Stimulated activated CD4-positive, alpha-beta T cell treated with anti-CD3 and anti-CD28 coated beads, Interleukin-2, amount 100 ng/mL, for 24 hours (primary cell): ENCODE data around the gene DHX32.
"Not testable (repeated sequence)": the region's sequence is repeated elsewhere in the genome, so short reads cannot be mapped to it uniquely, and the experiment has no call there.

ENCODE experiments used
- DNase-seq, 2 donors: peaks; one replicate each; pipeline ENCODE4 v3.0.0-alpha.2; 2020

DHX32 gene

GRCh38 chr10:125895130-125896087, 14.3 kb upstream of the DHX32 start:
- peak; percentile 61 for DNase-seq

DNA sequence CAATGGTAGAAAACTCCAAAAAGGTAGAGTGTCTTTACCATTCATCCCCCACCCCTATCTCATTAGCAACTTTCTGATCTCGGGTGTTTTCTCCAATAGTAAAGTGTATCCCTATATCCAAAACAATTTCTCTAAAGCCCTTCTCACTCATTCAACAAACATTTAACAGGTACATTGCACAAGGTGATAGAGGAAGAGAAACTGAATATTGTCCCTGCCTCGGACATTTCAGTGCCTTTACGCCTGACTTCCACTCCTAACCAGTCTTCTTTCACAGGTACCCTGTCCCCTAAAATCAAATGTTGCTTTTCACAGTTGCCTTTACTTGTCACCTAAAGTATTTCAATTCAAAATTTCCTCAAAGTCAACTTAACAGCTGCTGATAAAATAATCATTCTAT, 13.1 kb upstream of the DHX32 start:
- not testable (repeated sequence) for DNase-seq

DNA sequence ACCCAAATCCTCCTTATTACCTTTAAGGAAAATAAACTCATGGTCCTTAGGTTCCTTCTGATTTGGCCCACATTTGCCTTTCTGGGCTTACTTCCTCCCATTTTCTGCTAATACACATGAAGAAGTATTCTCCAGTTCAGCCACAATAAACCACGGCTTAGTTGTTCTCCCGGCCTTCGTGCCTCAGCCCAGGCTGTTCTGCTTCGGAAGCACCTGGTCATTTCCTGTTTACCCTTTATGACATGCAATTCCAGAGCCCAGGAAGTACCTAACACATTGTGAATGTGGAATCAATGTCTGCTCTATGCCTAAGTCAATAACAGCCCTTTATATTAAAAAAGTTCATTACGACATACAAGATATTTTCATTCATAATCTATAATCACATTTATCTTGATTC, 11.3 kb upstream of the DHX32 start:
- not testable (repeated sequence) for DNase-seq

GRCh38 chr10:125889441-125889840, 8.3 kb upstream of the DHX32 start:
- DNase-seq = not testable (repeated sequence)

- no peak for DNase-seq
Measured at GRCh38 chr10:125886914-125887512, 5.9 kb upstream of the DHX32 start.

DNA sequence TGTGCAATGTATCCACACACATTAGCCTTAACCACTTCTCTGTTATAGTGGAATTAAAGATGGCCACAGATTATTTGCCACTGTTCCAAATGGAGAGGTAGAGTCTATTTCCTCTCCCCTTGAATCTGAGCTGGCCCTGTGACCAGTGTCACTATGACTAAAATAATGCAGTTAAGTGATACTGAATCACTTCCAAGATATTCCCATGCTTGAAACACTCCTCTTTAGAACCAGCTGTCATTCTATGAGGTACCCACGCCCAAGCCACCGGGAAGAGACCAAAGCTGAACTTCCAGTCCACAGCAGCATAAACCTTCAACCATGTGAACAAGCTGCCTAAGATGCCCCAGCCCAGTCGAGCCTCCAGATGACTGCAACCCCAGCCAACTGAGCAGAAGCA, 2.1 kb upstream of the DHX32 start:
- no peak for DNase-seq

- no peak for DNase-seq
Measured at GRCh38 chr10:125882596-125882995, 1.5 kb upstream of the DHX32 start.

- no peak for DNase-seq
Measured at GRCh38 chr10:125880719-125881118, 373 bp downstream of the DHX32 start.

DNA sequence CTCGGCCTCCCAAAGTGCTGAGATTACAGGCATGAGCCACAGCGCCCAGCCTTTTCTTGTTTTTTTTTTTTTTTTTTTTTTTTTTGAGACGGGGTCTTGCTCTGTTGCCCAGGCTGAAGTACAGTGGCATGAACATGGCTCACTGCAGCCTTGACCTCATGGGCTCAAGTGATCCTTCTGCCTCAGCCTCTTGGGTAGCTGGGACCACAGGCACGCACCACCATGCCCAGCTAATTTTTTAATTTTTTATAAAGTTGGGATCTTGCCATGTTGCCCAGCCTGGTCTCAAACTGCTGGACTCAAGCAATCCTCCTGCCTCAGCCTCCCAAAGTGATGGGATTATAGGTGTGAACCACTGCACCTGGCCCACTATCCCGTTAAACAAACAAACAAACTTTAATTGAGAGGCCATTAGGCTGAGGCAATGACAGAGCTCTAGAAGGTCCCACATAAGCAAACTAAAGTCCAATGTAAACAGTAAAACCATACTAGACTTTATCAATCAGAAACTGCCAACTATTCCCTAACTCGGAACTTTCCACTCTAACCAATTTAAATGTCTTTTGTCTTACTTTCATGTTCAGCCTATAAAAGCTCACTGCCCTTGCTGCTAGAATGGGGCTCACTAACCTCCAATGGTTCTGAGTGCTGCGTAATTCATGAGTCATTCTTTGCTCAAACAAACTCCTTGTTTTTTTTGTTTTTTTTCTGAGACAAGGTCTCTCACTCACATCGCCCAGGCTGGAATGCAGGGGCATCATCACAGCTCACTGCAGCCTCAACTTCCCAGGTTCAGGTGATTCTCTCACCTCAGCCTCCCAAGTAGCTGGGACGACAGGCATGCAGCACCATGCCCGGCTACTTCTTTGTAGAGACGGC, 1.9 kb downstream of the DHX32 start:
- no peak for DNase-seq

DNA sequence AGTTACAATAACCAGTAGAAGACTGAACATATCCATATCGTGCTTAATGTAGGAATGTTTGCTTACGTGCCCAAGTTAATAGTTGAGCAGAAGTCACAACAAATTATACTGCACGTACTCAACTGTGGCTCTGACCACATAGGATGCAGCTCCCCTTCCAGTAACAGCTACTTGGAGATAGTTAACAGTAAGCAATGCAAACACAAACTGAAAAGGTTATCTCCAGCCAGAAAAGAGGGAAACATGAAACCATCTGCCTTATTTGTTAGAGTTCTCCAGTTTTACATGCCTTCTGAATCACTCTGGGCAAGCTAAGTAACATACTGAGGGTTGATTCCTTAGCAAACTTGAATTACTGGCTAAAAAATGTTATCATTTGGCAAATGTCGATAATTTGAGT, 9.8 kb downstream of the DHX32 start:
- DNase-seq = no peak

- peak in 1 of 2 donors; percentile 25 for DNase-seq
Measured at GRCh38 chr10:125868372-125868975, 12.6 kb downstream of the DHX32 start.

DNA sequence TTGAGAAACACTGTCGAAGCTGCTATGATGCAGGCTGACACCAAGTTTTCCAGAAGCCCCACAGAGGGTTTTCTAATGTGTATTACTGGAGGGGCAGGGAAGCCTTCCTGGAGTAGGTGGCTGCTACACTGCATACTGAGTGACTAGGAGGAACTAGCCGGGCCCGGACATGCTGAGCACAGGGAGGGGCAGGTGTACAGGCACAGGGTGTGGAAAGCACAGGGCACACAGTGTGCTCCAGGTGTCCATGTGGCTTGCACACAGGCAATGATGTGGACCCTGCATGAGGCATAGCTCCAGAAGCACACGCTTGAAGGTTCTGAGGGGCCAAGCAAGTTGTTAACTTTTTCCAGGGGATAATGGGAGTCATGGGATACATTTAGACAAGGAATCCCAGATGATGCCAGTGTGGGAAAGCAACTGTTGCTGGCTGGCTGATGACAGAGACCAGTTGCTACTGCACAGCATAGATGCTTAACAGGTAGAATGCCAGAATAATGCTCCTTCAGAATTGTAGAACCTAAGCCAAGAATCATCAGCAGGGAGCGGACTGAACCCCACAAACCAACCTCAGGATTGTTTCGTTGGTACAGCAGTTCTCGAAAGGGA, 14.6 kb downstream of the DHX32 start:
- DNase-seq = no peak

DNA sequence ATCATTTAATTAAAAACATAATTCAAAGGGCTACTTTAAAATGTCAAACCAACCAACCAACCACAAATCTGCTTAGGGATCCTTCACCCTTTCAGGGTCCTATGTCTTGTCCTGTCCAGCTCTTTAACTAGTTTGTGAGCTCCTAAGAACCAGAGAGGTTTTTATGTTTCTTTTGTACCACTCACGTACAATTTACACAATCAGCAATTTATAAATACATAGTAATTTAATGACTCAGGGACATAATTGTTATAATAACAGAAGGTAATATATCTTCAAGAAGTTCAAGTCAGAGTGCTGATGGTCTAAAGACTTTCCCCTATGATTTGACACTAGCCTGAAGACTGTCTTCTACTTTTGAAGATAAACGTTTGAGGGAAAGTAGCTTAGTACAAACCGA, 16.0 kb downstream of the DHX32 start:
- DNase-seq = no peak

- DNase-seq = no peak
Measured at GRCh38 chr10:125859128-125859817, 21.8 kb downstream of the DHX32 start.

- DNase-seq = no peak
Measured at GRCh38 chr10:125857185-125857760, 23.8 kb downstream of the DHX32 start.

DNA sequence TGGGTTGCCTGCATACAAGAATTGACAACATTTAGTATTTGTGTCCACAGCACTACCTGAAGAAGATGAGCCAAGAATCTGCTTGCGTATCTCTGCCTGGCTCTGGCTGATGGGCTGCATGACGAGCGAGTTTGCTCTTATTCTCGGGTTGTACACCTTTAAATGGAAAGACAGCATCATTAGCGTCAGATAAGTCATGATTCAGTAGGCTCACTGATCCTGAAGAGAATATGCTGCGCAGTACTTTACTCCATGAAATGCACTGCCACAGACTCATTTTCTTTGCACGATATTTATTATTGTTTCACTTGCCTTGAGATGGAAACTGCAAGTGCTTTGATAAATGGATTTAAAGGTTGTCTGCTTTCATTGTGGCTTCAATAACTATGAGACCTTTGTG, 28.6 kb downstream of the DHX32 start:
- DNase-seq = no peak

DNA sequence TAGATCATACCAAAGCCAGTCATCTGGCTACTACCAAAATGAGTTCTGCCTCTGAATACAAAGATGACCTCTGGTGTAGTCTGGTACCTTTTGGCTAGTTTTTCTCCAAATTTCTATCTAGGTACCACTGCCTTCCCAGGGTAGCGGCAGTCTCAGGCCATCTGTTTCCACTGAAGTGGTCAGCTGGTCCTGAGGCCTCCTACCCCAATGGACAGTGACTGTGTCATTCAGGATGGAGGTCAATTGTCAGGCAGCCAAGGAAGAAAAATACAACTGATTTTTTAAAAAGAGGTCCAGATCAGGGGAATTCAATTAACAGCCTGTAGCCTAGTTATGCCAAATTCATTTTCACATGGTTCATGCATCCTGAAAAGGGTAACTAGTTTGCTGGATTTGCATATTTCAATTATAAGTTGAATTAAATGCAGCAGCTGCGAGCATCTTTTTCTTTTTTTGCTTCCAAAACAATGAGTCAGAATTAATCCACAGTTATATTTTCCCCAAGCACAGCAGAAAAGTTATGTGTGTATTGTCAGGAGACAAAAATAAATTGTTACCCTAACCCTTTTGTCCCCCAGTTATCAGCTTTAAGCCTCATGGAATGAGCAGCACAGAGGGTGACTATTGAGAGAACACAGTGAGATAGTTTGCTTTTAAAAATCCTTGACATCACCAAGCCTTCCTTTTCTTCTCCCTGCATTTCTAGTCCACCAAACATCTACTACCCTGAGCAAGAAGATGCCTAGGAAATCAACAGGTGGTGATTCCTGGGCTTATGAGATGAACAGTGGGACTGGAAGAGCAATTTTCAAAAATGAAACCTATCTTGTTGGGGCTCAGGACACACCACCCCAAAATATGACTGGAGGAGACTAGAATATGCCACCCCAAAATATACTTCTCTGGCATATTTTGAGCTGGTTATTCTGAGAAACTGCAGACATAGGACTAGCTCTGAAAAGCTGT, 30.0 kb downstream of the DHX32 start:
- DNase-seq = no peak

- DNase-seq = no peak
Measured at GRCh38 chr10:125849448-125849847, 31.6 kb downstream of the DHX32 start.

- no peak for DNase-seq
Measured at GRCh38 chr10:125848857-125849256, 32.2 kb downstream of the DHX32 start.

- DNase-seq = no peak
Measured at GRCh38 chr10:125848371-125848770, 32.7 kb downstream of the DHX32 start.
